RWPE2 (cell line): ENCODE results near the gene GTF3C1.

Source experiments
- ATAC-seq: fragments of 200-7000 bp; cut with Tn5 transposase; 3 replicates; pipeline ENCODE4 v1.9.1; 2021; ENCODE audit warnings: low read depth
- DNase-seq: peaks from one replicate; pipeline ENCODE4 v3.0.0-alpha.2; 2020; ENCODE audit warnings: low spot score
- H3K27ac ChIP-seq: fragments of 450-650 bp; 2 replicates; pipeline ENCODE4 v1.5.1; 2017; ENCODE audit warnings: mild to moderate bottlenecking; ENCODE audit not compliant: poor library complexity, severe bottlenecking
- H3K27me3 ChIP-seq: fragments of 250-450 bp; sonication (Bioruptor Pico); 2 replicates; pipeline ENCODE4 v1.5.1; 2021; ENCODE audit warnings: mild to moderate bottlenecking, moderate library complexity; ENCODE audit not compliant: insufficient read depth, poor library complexity, severe bottlenecking
- H3K36me3 ChIP-seq: fragments of 250-450 bp; sonication (Bioruptor Pico); 2 replicates; pipeline ENCODE4 v1.5.1; 2020; ENCODE audit warnings: low read depth, mild to moderate bottlenecking, moderate library complexity
- H3K4me1 ChIP-seq: fragments of 250-450 bp; sonication (Bioruptor Pico); 2 replicates; pipeline ENCODE4 v1.5.1; 2021; ENCODE audit warnings: mild to moderate bottlenecking, moderate library complexity; ENCODE audit not compliant: insufficient read depth, poor library complexity, severe bottlenecking
- H3K4me3 ChIP-seq: fragments of 250-450 bp; sonication (Bioruptor Pico); 2 replicates; pipeline ENCODE4 v1.5.1; 2021; ENCODE audit warnings: mild to moderate bottlenecking, moderate library complexity; ENCODE audit not compliant: severe bottlenecking
- H3K9me3 ChIP-seq: fragments of 250-450 bp; sonication (Bioruptor Pico); 2 replicates; pipeline ENCODE4 v1.5.1; 2021; ENCODE audit warnings: mild to moderate bottlenecking, moderate library complexity; ENCODE audit not compliant: severe bottlenecking
- CTCF ChIP-seq: fragments of 450-650 bp; IDR thresholded peaks from one replicate; pipeline ENCODE4 v1.5.1; 2017; ENCODE audit warnings: mild to moderate bottlenecking, moderate library complexity; ENCODE audit not compliant: poor library complexity, severe bottlenecking

The GTF3C1 gene

DNA sequence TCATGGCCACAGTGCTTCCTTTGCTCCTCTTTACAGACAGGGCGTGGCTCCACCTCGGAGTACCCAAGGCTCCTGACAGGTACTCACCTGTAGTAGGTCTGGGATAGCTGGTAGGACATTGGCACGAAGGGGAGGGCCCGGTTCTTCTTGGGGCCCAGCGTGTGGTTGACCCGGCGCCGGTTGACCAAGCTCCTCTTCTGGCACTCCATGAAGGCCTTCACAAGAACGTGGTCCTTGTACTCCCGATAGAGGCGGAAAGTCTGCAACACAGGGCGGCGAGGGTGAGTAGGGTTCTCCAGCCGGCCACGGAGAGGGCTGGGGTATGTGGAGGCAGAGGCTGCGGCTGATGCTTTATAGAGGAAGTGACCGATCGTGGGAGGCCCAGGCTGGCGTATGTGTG lies 78.1 kb downstream of the GTF3C1 start:
- no peak overlapping the region for H3K27ac ChIP-seq
- H3K4me1 ChIP-seq = no peaks in the 10 kb centered on the region
- ATAC-seq (no peak), DNase-seq (no peak)
- H3K36me3 ChIP-seq = peaks cover 82% of the 10 kb centered on the region
- H3K4me3 ChIP-seq = no peak overlapping the region
- no peaks in the 10 kb centered on the region for H3K27me3 ChIP-seq
- no peak for TF ChIP-seq CTCF
- H3K9me3 ChIP-seq = no peaks in the 10 kb centered on the region

DNA sequence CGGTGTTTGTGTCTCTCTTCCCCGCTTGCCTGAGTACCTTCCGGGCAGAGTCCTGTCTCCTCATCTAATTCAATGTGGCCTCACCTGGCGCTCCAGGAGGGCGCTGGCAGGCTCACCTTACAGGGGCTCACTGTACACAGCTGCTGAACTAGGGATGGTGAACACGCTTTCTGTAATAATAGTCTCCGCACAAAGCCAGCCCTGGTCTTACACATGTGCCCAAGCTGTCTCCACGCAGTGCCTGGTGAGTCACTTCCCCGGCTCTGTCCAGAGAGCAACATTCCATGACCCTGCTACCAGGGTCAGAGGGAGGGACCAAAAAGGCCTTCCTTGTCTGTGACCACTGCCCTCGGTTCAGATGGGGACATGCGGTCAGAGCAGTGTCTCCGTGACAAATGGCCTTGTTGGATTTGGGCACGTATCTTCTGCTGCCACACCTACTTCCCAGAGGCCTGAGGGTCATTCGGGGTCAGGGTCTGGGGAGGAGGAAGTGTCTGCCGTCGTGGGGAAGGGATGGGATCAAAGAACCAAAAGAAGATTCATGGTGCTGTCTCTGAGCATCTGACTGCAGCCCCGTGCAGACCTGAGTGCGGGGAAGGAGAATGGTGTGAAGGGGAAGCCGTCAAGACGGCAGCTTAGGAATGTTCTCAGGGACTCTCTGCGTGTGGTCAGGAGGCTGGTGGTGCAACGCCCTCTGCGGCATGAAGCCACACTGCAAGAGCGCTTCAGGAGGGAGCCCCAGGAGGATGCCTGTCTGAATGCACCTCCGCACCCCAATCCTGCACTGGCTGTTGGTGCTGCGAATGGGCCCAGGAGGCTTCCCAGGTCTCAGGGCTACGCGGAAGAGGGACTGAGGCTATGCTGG lies 78.9 kb downstream of the GTF3C1 start:
- ATAC-seq (no peak), DNase-seq (no peak)
- TF ChIP-seq CTCF = no peak

DNA sequence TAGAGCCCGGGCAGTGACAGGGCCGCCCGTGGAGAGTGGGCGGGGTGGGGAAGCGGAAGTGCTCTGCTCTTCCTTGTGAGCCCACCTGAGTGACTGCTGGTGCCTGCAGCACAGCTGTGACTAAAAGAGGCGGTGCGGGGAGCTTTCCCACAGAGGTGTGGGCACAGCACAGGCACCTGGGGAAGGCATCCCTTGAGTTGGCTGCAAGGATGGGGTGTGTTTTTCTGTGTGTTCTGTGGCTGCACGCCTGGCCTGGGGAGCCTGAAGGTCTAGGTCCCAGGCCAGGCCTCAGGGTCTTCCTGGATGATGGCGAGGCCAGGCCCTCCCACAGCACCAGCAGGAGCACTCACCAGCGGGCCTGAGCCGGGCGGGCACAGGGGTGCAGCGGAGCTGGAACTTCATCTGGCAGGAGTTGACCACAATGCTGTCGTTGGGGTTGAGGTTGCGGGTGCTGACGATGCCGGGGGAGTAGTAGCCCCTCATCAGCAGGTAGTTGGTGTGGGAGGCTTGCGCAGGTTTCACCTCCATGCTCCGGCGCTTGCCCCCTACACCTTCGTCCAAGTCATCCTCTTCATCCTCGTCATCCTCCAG lies 80.7 kb downstream of the GTF3C1 start:
- TF ChIP-seq CTCF = no peak
- no peak for DNase-seq
- H3K36me3 ChIP-seq = peaks cover 85% of the 10 kb centered on the region
- H3K4me1 ChIP-seq = no peaks in the 10 kb centered on the region
- no peaks in the 10 kb centered on the region for H3K27me3 ChIP-seq
- no peak overlapping the region for H3K27ac ChIP-seq
- H3K4me3 ChIP-seq = no peak overlapping the region
- no peak for ATAC-seq
- no peaks in the 10 kb centered on the region for H3K9me3 ChIP-seq

More for the DNA sequence above, 78.9 kb downstream of the GTF3C1 start:
- H3K27ac ChIP-seq = no peak overlapping the region
- H3K27me3 ChIP-seq = no peaks in the 10 kb centered on the region
- no peak overlapping the region for H3K4me3 ChIP-seq
- H3K36me3 ChIP-seq = peaks cover 82% of the 10 kb centered on the region
- no peaks in the 10 kb centered on the region for H3K4me1 ChIP-seq
- no peaks in the 10 kb centered on the region for H3K9me3 ChIP-seq

- no peak for TF ChIP-seq CTCF
- H3K27me3 ChIP-seq = no peaks in the 10 kb centered on the region
- no peak overlapping the region for H3K27ac ChIP-seq
- peaks cover 68% of the 10 kb centered on the region for H3K36me3 ChIP-seq
- no peak overlapping the region for H3K4me3 ChIP-seq
- H3K9me3 ChIP-seq = no peaks in the 10 kb centered on the region
- DNase-seq = no peak
- no peaks in the 10 kb centered on the region for H3K4me1 ChIP-seq
- ATAC-seq = no peak
Measured at GRCh38 chr16:27465483-27465879, 84.2 kb downstream of the GTF3C1 start.
